Activated CD8-positive, alpha-beta T cell treated with anti-CD3 and anti-CD28 coated beads for 36 hours (primary cell): ENCODE data around the gene SYF2. TPM values are rescaled to one million over a fixed set of nuclear protein-coding genes. Genes with fewer than 3 reads are reported as not detected.

Source experiments
- ATAC-seq: fragments of 200-7000 bp; cut with Tn5 transposase; one replicate; pipeline ENCODE4 v1.10.0; 2021; ENCODE audit warnings: mild to moderate bottlenecking, moderate library complexity
- CTCF ChIA-PET: fragments of 350-600 bp; sonication (Branson Sonifier 250); formaldehyde crosslinking; loops from one replicate; lab custom pipeline; 2021; ENCODE audit warnings: antibody characterized with exemption; lab: Charles Lee
- POLR2A ChIA-PET: fragments of 350-600 bp; sonication (Branson Sonifier 250); formaldehyde crosslinking; loops from one replicate; lab custom pipeline; 2021; ENCODE audit warnings: antibody characterized with exemption; lab: Charles Lee
- DNase-seq: peaks from one replicate; pipeline ENCODE4 v3.0.0-alpha.2; 2020
- H3K27ac Mint-ChIP-seq: one replicate; pipeline ENCODE4 v1.8.0; 2021; ENCODE audit warnings: mild to moderate bottlenecking, mixed read lengths
- H3K27me3 Mint-ChIP-seq: one replicate; pipeline ENCODE4 v1.8.0; 2021; ENCODE audit warnings: mixed read lengths
- H3K36me3 Mint-ChIP-seq: one replicate; pipeline ENCODE4 v1.8.0; 2021; ENCODE audit warnings: low read depth, mixed read lengths
- H3K4me1 Mint-ChIP-seq: one replicate; pipeline ENCODE4 v1.8.0; 2021; ENCODE audit warnings: low read depth, mixed read lengths
- H3K4me3 Mint-ChIP-seq: one replicate; pipeline ENCODE4 v1.8.0; 2021; ENCODE audit warnings: mild to moderate bottlenecking, moderate library complexity, mixed read lengths
- H3K9me3 Mint-ChIP-seq: one replicate; pipeline ENCODE4 v1.8.0; 2021; ENCODE audit warnings: mixed read lengths
- intact Hi-C: fragments of 100-400 bp; cut with micrococcal nuclease; formaldehyde crosslinking; loops from one replicate; pipeline ENCODE4 v1.10.0; 2022
- total RNA-seq, 2 experiments: library from RNA; stranded (reverse); gene quantifications; one replicate each; pipeline ENCODE4 v1.2.3, GENCODE V29; 2021
- TF ChIP-seq, protein P1 (sequence below): fragments of 200-600 bp; IDR thresholded peaks from one replicate; pipeline ENCODE4 v1.8.0; 2022; ENCODE audit warnings: antibody characterized with exemption, mild to moderate bottlenecking

The SYF2 gene
- total RNA-seq, 2 experiments from 2014 or later: 35.7 to 39.6 TPM

DNA sequence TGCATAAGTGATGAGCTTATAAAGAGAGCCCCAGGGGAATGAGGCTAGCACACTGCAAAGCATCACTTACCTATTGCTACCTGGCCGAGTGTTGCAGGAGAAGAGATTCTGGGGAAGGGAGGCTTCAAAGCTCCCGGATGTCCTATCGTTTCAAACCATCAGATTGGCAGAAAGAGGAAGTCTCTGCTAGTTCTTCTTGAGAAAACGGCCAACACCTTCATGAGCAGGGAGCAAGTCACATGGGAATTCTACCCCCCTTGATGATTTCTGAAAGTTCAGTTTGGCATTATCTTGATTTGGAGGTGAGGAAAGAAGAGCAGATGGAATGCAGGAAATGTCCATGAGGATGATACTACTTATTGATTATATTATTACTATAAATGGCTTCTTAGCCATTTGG lies 16.2 kb downstream of the SYF2 start:
- CTCF ChIA-PET: interaction anchor here (1.4 to 5.9 kb wide), 2 partner anchors 12 to 15 kb away, joined by 3 to 30 read pairs; no protein-coding TSS in a partner anchor
- Mint-ChIP-seq H3K27me3 (no peaks in the 10 kb centered on the region), H3K27ac (no peak overlapping the region), H3K36me3 (peaks cover 5% of the 10 kb centered on the region), H3K9me3 (no peaks in the 10 kb centered on the region), H3K4me1 (no peaks in the 10 kb centered on the region), H3K4me3 (no peak overlapping the region)
- TF ChIP-seq, protein P1, sequence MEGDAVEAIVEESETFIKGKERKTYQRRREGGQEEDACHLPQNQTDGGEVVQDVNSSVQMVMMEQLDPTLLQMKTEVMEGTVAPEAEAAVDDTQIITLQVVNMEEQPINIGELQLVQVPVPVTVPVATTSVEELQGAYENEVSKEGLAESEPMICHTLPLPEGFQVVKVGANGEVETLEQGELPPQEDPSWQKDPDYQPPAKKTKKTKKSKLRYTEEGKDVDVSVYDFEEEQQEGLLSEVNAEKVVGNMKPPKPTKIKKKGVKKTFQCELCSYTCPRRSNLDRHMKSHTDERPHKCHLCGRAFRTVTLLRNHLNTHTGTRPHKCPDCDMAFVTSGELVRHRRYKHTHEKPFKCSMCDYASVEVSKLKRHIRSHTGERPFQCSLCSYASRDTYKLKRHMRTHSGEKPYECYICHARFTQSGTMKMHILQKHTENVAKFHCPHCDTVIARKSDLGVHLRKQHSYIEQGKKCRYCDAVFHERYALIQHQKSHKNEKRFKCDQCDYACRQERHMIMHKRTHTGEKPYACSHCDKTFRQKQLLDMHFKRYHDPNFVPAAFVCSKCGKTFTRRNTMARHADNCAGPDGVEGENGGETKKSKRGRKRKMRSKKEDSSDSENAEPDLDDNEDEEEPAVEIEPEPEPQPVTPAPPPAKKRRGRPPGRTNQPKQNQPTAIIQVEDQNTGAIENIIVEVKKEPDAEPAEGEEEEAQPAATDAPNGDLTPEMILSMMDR: no peak
- no peak for ATAC-seq
- intact Hi-C loops: no loop called here
- POLR2A ChIA-PET: interaction anchor here (0.6 to 1.7 kb wide), 3 partner anchors 10 to 386 kb away, joined by 3 to 4 read pairs (median 4); no protein-coding TSS in a partner anchor
- DNase-seq: no peak

DNA sequence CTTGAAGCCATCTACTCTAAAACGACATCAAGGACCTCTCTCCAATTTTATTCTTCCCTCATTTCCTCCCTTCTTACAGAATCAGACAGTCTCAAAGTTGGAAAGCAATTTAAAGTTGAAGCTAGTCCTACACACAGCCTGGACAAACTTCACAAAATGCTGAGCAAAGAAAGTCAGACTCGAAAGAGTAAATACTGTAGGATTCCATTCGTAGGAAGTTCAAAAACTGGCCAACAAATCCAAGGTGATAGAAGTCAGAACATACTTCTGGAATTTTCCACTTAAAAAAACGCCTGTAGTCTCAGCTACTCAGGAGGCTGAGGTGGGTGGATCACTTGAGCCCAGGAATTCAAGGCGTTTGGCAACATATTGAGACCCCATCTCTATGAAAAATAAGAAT lies 19.6 kb downstream of the SYF2 start:
- Mint-ChIP-seq H3K27ac (no peak overlapping the region), H3K36me3 (no peaks in the 10 kb centered on the region), H3K9me3 (no peaks in the 10 kb centered on the region), H3K4me3 (no peak overlapping the region), H3K4me1 (no peaks in the 10 kb centered on the region), H3K27me3 (peaks cover 6% of the 10 kb centered on the region)
- intact Hi-C loops: no loop called here
- no peak for DNase-seq
- ATAC-seq: no peak
- ChIA-PET CTCF (interaction anchor here (0.7 to 5.9 kb wide), 2 partner anchors 8 to 524 kb away, joined by 3 to 30 read pairs; no protein-coding TSS in a partner anchor), POLR2A (no interaction called here)
- TF ChIP-seq, protein P1: no peak

DNA sequence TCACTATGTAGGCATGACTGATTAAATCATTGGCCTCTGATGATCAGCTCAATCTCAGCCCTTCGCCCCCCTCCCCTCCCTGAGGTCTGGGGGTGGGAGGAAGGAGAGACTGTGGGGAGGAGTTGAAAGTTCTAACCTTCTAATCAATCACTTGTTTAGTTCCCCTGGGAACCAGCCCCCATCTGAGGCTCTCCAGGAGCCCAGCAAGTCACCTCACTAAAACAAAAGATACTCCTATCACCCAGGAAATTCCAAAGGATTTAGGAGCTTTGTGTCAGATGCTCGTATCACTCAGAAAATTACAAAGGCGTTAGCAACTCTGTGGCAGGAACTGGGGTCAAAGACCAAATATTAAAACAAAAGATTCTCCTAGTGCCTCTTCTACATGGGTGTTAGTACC lies 21.6 kb downstream of the SYF2 start:
- Mint-ChIP-seq H3K27ac (no peak overlapping the region), H3K27me3 (peaks cover 6% of the 10 kb centered on the region), H3K36me3 (no peaks in the 10 kb centered on the region), H3K4me3 (no peak overlapping the region), H3K4me1 (no peaks in the 10 kb centered on the region), H3K9me3 (no peaks in the 10 kb centered on the region)
- ATAC-seq (no peak), DNase-seq (no peak)
- ChIA-PET POLR2A (no interaction called here), CTCF (interaction anchor here (0.9 to 1.4 kb wide), 2 partner anchors 12 to 363 kb away, joined by 3 read pairs; no protein-coding TSS in a partner anchor)
- intact Hi-C loops: no loop called here
- TF ChIP-seq, protein P1: no peak

DNA sequence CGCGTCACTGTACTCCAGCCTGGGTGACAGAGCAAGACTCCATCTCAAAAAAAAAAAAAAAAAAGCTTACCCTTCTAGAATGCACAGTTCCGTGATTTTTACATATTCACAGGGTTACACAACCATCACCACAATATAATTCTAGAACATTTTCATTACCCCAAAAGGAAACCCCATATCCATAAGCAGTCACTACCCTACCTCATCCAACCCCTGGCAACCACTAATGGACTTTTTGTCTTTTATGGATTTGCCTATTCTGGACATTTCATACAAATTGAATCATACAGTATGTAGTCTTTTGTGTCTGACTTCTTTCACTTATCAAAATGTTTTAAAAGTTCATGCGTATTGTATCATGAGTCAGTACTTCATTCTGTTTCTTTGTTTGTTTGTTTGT lies 22.8 kb downstream of the SYF2 start:
- intact Hi-C loops: no loop called here

DNA sequence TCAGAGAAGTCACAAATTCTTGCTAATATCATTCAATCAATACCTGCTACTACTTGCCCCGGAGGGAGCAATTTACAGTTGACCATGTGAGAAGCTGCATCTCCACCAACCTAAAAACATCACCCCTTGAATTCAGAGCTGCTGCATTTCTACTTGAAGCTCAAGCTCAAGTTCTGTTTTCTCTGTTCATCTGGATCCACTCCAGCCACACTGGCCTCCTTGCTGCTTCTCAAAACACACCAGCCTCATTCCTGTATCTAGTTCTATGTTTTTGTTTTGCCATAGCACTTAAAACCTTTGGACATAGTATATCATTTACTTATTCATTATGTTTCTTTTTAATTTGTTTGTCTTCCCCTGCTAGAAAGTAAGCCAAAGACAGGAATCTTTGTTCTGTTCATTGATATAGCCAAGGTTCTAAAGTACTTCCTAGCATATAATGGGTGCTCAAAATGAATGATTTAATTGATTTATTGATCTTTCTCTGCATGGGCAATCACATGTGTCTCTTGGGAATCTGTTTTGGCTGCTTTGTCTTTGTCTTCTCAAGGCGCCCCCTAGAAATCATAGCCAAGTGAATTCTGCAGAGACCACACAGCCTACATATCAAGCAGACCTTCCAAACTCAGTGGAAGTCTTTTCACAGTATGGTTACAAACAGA lies 23.6 kb downstream of the SYF2 start:
- ChIA-PET POLR2A (no interaction called here), CTCF (no interaction called here)
- Mint-ChIP-seq H3K4me1 (no peaks in the 10 kb centered on the region), H3K36me3 (no peaks in the 10 kb centered on the region), H3K27ac (no peak overlapping the region), H3K4me3 (no peak overlapping the region), H3K27me3 (peaks cover 6% of the 10 kb centered on the region), H3K9me3 (no peaks in the 10 kb centered on the region)
- no peak for DNase-seq
- intact Hi-C loops: no loop called here
- ATAC-seq: no peak
- TF ChIP-seq, protein P1: no peak

More for the DNA sequence above, 22.8 kb downstream of the SYF2 start:
- Mint-ChIP-seq H3K4me1 (no peaks in the 10 kb centered on the region), H3K27me3 (peaks cover 6% of the 10 kb centered on the region), H3K27ac (no peak overlapping the region), H3K36me3 (no peaks in the 10 kb centered on the region), H3K4me3 (no peak overlapping the region), H3K9me3 (no peaks in the 10 kb centered on the region)
- POLR2A ChIA-PET: no interaction called here
- no peak for ATAC-seq
- CTCF ChIA-PET: interaction anchor here (1.4 kb wide), 1 partner anchor 361 kb away, joined by 3 read pairs; no protein-coding TSS in a partner anchor
- TF ChIP-seq, protein P1: no peak
- DNase-seq: no peak
